ENCODE results near the gene ZBTB43.
"Not testable (repeated sequence)": the region's sequence is repeated elsewhere in the genome, so short reads cannot be mapped to it uniquely, and the experiment has no call there.

DNA sequence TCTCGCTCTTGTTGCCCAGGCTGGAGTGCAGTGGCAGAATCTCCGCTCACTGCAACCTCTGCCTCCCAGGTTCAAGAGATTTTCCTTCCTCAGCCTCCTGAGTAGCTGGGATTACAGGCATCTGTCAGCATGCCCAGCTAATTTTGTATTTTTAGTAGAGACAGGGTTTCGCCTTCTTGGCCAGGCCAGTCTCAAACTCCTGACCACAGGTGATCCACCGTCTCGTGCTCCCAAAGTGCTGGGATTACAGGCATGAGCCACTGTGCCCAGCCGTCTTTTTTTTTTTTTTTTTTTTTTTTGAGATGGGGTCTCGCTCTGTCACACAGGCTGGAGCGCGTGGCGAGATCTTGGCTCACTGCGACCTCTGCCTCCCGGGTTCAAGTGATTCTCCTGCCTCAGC, 5.4 kb downstream of the ZBTB43 start:
- not testable (repeated sequence) for TF ChIP-seq POLR2AphosphoS5 (IDR thresholded peaks at IDR 0.05; ENCODE audit: borderline replicate concordance, low read depth, low read length); EZH2 (IDR thresholded peaks at IDR 0.05); FOXP2 (optimal IDR thresholded peaks at IDR 0.05; ENCODE audit: control extremely low read depth, extremely low read length, insufficient read depth)
